ENCODE data around the gene CTXN1. TPM values are rescaled to one million over a fixed set of nuclear protein-coding genes. Genes with fewer than 3 reads are reported as not detected.
"Not testable (repeated sequence)": the region's sequence is repeated elsewhere in the genome, so short reads cannot be mapped to it uniquely, and the experiment has no call there.

The CTXN1 gene
- total RNA-seq, 2 experiments from 2014 or later, result 0.31 to 0.37 TPM

DNA sequence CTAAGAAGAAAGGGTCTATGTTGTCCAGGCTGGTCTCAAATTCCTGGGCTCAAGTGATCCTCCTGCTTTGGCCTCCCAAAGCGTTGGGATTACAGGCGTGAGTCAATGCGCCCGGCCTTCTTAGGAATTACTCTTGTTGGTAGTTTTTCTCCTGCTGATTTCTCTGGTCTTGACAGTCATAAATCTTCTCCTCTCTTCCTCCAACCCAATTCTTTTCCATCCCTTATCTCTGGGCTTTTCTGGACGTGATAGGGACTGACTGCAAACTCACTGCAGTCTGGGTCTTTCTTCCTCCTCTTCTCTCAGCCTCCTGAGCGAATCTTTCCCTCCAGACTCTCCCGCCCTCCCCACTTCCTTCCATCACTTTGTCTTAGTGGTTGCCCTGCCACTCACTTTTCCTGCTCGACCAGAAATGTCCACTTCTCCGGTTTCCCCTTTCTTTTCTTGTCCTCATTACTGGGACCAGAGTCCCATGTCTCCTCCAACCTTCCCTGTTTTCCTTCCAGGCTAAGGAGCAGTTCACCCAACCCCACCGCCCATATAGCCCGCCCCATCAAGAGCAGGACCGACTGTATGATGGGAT is 39.4 kb upstream of the CTXN1 start:
- Mint-ChIP-seq H3K27me3 (ENCODE audit: low read depth) (no peaks in the 10 kb centered on the region), H3K27ac (peak overlapping the region; percentile 16), H3K36me3 (ENCODE audit: low read depth) (peaks cover 31% of the 10 kb centered on the region), H3K4me1 (ENCODE audit: low read depth) (peaks cover 8% of the 10 kb centered on the region), H3K9me3 (ENCODE audit: insufficient read depth) (no peaks in the 10 kb centered on the region), H3K4me3 (no peak overlapping the region)
- DNase-seq (no peak), ATAC-seq (no peak)
- ChIA-PET CTCF (interaction anchor here (1.8 kb wide), 1 partner anchor 21 kb away, joined by 5 read pairs; the partner anchor contains the start of gene TIMM44), POLR2A (interaction anchor here (0.5 to 1.2 kb wide), 3 partner anchors 13 to 1853 kb away, joined by 4 read pairs; partner anchors contain the start of gene FBXL12)

DNA sequence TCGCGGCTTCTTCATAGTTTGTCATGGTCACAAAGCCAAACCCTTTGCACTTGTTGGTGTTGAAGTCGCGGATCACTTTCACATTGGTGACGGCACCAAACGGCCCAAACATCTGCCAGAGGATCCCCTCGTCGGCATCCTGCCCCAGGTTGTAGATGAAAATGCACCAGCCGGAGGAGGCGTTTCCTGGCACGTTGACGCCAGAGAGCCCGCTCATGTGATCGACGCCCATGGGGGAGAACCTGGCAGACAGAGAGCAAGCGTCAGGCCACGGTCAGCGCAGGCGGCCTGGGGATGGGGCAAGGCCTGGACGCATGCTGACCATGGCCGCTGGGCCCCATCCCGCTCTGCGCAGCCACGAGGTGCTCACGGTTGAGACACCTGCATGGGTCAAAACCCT is 37.6 kb upstream of the CTXN1 start:
- Mint-ChIP-seq H3K27ac (no peak overlapping the region), H3K27me3 (ENCODE audit: low read depth) (no peaks in the 10 kb centered on the region), H3K36me3 (ENCODE audit: low read depth) (peaks cover 34% of the 10 kb centered on the region), H3K4me1 (ENCODE audit: low read depth) (peaks cover 10% of the 10 kb centered on the region), H3K9me3 (ENCODE audit: insufficient read depth) (no peaks in the 10 kb centered on the region), H3K4me3 (no peak overlapping the region)
- no peak for ATAC-seq
- POLR2A ChIA-PET, result no interaction called here
- CTCF ChIA-PET, result no interaction called here
- no peak for DNase-seq

DNA sequence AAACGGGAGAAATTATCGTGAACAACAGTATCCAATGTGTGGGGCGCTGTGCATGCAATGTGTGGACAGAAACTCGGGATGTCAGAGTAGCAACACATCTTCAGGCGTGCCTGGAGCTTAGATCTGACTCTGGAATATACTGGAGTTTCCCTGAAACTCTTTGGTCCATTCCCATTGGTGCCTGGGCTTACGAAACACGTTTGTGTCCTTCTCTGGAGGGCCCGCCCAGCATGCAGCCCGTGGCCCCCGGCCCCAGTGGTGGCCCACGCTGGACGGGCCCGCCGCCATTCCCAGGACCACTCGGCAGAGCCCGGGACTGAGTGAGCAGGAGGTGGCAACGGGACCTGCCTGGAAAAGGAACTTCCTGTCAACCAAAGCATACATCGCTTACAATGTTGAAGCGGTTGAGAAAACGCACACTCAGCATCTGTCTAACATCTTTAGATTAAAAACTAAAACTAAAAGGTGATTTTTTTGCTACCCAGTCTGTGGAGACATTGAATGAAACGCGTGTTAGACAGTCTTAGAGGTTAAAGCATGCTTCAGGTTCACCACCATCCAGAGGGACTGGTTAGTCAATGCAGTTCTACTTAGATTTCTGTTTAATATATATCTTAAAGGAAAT is 36.8 kb upstream of the CTXN1 start:
- no peak overlapping the region for H3K27ac Mint-ChIP-seq

DNA sequence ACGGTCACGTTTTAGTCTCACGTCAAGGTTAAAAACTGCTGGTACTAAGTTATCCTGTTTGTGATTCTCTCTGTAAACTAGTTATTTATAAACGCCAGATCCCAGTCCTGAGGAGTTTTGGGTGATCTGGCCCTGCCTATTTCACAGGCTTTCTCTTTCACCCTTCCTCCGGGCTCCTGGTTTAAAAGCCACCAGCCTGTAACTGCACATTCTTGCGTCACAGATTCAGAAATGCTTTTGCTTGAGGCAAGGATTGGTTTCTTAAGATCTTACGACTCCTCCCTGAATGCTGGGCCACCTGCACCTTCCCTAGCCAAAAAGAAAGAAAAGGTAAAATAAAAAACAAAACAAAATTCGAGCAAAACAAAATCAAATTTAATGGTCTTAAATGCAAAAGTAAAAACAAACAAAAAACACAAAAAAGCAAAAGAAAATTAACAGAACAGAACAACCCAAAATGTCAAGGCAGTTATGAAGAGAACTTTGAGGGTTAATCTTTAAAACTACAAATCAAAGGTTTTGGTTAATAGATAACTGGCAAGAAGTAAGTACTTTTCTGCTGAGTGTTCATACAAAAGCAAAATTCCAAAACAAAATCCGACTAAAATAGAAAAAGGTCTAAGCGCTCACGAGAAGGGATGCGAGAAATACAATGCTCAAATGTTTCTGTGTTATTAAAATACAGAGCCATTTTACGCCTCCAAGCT is 36.1 kb upstream of the CTXN1 start:
- H3K27me3 Mint-ChIP-seq (ENCODE audit: low read depth), result no peaks in the 10 kb centered on the region
- no peaks in the 10 kb centered on the region for H3K9me3 Mint-ChIP-seq (ENCODE audit: insufficient read depth)
- H3K4me3 Mint-ChIP-seq, result no peak overlapping the region
- H3K36me3 Mint-ChIP-seq (ENCODE audit: low read depth), result peaks cover 28% of the 10 kb centered on the region
- peaks cover 10% of the 10 kb centered on the region for H3K4me1 Mint-ChIP-seq (ENCODE audit: low read depth)
- ChIA-PET POLR2A (no interaction called here), CTCF (interaction anchor here (0.8 kb wide), 1 partner anchor 18 kb away, joined by 3 read pairs; no protein-coding TSS in a partner anchor)
- no peak overlapping the region for H3K27ac Mint-ChIP-seq
- ATAC-seq, result no peak
- no peak for DNase-seq

More for the DNA sequence above, 36.8 kb upstream of the CTXN1 start:
- H3K4me3 Mint-ChIP-seq, result no peak overlapping the region
- no peaks in the 10 kb centered on the region for H3K9me3 Mint-ChIP-seq (ENCODE audit: insufficient read depth)
- H3K27me3 Mint-ChIP-seq (ENCODE audit: low read depth), result no peaks in the 10 kb centered on the region
- DNase-seq, result no peak
- ATAC-seq, result no peak
- CTCF ChIA-PET, result interaction anchor here (0.8 kb wide), 1 partner anchor 19 kb away, joined by 3 read pairs; no protein-coding TSS in a partner anchor
- H3K36me3 Mint-ChIP-seq (ENCODE audit: low read depth), result peaks cover 34% of the 10 kb centered on the region
- POLR2A ChIA-PET, result no interaction called here
- H3K4me1 Mint-ChIP-seq (ENCODE audit: low read depth), result peaks cover 10% of the 10 kb centered on the region

DNA sequence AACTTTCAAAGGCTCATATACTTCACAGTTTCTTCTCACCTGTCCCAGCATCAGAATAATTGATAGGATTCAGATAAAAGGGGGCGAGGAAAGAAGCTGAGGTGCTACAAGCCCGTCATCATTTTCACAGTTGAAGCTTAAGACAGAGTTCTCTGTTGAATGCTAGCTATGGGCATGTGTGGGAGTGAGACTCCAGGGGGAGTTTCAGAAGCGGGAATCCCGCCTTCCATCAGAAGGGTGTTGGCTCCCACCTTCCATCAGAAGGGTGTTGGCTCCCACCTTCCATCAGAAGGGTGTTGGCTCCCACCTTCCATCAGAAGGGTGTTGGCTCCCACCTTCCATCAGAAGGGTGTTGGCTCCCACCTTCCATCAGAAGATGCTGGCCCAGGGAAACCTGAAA is 35.1 kb upstream of the CTXN1 start:
- ATAC-seq; H3K9me3 Mint-ChIP-seq (ENCODE audit: insufficient read depth); H3K27me3 Mint-ChIP-seq (ENCODE audit: low read depth); H3K4me3 Mint-ChIP-seq; POLR2A ChIA-PET; H3K27ac Mint-ChIP-seq; DNase-seq; H3K4me1 Mint-ChIP-seq (ENCODE audit: low read depth): not testable (repeated sequence)
- peaks cover 23% of the 10 kb centered on the region for H3K36me3 Mint-ChIP-seq (ENCODE audit: low read depth)
- CTCF ChIA-PET, result interaction anchor here (0.7 to 1.7 kb wide), 4 partner anchors 10 to 290 kb away, joined by 3 to 7 read pairs (median 4); partner anchors contain the start of gene TIMM44

DNA sequence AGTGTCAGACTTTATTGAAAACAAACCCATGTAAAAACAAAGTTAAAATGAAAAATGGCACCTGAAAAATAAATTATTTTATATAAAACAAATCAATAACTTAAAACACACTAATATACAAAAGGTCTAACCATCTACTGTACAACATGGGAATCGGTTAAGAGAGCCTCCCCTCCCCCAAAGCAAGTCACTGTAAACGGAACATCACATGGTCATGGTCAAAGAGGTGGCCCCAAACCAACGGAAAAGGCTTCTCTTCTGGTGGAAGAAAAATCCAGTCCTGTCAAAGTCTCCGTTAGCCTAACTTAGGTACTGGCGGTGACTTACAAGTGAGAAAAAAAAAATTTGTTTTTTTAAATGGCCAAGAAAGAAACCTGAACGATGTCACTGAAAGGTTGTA is 33.3 kb upstream of the CTXN1 start:
- POLR2A ChIA-PET, result no interaction called here
- CTCF ChIA-PET, result interaction anchor here (2.1 kb wide), 1 partner anchor 15 kb away, joined by 13 read pairs; the partner anchor contains the start of gene TIMM44
- Mint-ChIP-seq H3K4me1 (ENCODE audit: low read depth) (peaks cover 2% of the 10 kb centered on the region), H3K27ac (no peak overlapping the region), H3K27me3 (ENCODE audit: low read depth) (no peaks in the 10 kb centered on the region), H3K36me3 (ENCODE audit: low read depth) (peaks cover 18% of the 10 kb centered on the region), H3K4me3 (no peak overlapping the region), H3K9me3 (ENCODE audit: insufficient read depth) (no peaks in the 10 kb centered on the region)
- no peak for DNase-seq
- no peak for ATAC-seq

DNA sequence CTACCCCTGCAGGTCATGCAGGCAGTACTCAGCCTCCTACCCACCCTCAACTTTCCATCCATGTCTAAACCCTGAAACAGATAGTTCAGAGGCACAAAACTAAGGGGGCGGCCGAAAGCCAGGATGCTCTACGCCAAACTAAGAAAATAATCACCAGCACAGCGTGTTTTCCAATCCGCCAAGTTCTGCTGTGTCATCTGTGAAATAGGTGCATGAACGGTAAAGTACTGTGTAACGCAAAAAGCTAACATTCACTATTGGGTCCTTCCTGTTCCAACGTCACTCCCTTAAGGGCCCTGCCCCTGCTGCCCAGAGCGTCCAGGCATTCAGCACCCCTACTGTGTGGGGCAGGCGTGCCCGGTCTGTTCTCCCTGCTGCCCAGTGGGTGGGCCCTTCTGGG is 29.8 kb upstream of the CTXN1 start:
- H3K4me1 Mint-ChIP-seq (ENCODE audit: low read depth), result peaks cover 2% of the 10 kb centered on the region
- CTCF ChIA-PET, result no interaction called here
- H3K27me3 Mint-ChIP-seq (ENCODE audit: low read depth), result no peaks in the 10 kb centered on the region
- POLR2A ChIA-PET, result no interaction called here
- H3K36me3 Mint-ChIP-seq (ENCODE audit: low read depth), result peaks cover 4% of the 10 kb centered on the region
- H3K4me3 Mint-ChIP-seq, result no peak overlapping the region
- H3K27ac Mint-ChIP-seq, result no peak overlapping the region
- DNase-seq (no peak), ATAC-seq (no peak)
- H3K9me3 Mint-ChIP-seq (ENCODE audit: insufficient read depth), result no peaks in the 10 kb centered on the region

DNA sequence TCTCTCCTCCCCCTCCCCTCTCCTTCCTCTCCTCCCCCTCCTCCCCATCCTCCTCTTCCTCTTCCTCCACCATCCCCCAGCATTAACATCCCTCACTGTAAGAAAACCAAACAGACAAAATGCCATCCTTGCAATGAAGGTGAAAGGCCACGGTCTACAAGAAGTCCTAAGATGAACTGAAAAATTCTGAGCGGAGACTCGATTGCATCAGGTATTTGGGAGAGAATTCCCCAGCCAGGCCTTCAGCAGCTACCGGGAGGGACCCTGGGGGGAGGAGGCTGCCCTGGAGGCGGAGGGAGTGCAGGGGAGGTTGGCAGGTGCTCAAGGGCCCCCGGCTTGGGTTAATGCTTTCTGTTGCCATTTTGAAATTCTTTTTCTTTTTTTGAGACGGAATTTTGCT is 27.6 kb upstream of the CTXN1 start:
- ATAC-seq (no peak), DNase-seq (no peak)
- no peaks in the 10 kb centered on the region for H3K27me3 Mint-ChIP-seq (ENCODE audit: low read depth)
- H3K27ac Mint-ChIP-seq, result no peak overlapping the region
- H3K4me1 Mint-ChIP-seq (ENCODE audit: low read depth), result no peaks in the 10 kb centered on the region
- no peaks in the 10 kb centered on the region for H3K36me3 Mint-ChIP-seq (ENCODE audit: low read depth)
- no peak overlapping the region for H3K4me3 Mint-ChIP-seq
- CTCF ChIA-PET, result interaction anchor here (3.1 kb wide), 1 partner anchor 9 kb away, joined by 17 read pairs; the partner anchor contains the start of gene TIMM44
- POLR2A ChIA-PET, result no interaction called here
- H3K9me3 Mint-ChIP-seq (ENCODE audit: insufficient read depth), result no peaks in the 10 kb centered on the region

DNA sequence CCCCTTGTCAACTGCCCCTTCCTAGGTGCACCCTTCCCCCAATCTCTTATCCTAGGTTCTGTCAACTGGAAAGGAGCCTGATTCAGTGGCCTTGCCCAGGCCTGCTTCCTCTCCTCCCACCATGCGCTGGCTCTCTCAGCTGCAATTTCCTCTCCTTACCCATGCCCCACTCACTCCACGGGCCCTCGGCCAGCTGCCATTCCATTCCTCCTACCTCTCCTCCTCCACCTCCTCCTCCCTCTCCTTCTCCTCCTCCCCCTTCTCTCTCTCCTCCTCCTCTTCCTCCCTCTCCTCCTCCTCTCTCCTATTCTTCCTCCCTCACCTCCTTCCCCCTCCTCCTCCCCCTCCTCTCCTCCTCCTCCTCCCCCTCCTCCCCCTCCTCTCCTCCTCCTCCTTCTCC is 27.1 kb upstream of the CTXN1 start:
- DNase-seq, result no peak
- H3K4me1 Mint-ChIP-seq (ENCODE audit: low read depth), result no peaks in the 10 kb centered on the region
- no peak overlapping the region for H3K4me3 Mint-ChIP-seq
- ATAC-seq, result no peak
- no peaks in the 10 kb centered on the region for H3K27me3 Mint-ChIP-seq (ENCODE audit: low read depth)
- CTCF ChIA-PET, result interaction anchor here (3.1 kb wide), 1 partner anchor 9 kb away, joined by 17 read pairs; the partner anchor contains the start of gene TIMM44
- POLR2A ChIA-PET, result no interaction called here
- no peaks in the 10 kb centered on the region for H3K9me3 Mint-ChIP-seq (ENCODE audit: insufficient read depth)
- H3K36me3 Mint-ChIP-seq (ENCODE audit: low read depth), result no peaks in the 10 kb centered on the region
- H3K27ac Mint-ChIP-seq, result no peak overlapping the region

DNA sequence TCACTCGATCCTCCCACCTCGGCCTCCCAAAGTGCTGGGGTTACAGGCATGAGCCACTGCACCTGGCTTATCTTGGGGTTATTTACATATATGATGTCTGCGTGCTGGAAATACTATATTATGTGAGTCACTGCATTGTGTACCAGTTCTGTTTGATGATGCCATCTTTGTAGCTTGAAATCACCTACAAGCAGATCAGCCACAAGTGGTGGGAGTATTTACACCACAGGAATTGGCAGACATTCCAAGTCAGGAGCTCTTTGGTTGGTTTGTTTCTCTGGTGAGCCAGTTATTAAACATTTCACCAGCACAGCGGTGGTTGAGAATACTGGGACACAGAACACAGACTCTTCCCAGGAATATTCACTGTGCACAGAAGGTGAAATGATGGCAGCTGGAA is 22.0 kb upstream of the CTXN1 start:
- Mint-ChIP-seq H3K36me3 (ENCODE audit: low read depth) (no peaks in the 10 kb centered on the region), H3K27me3 (ENCODE audit: low read depth) (no peaks in the 10 kb centered on the region), H3K9me3 (ENCODE audit: insufficient read depth) (no peaks in the 10 kb centered on the region), H3K27ac (no peak overlapping the region), H3K4me1 (ENCODE audit: low read depth) (peaks cover 14% of the 10 kb centered on the region), H3K4me3 (no peak overlapping the region)
- ATAC-seq, result no peak
- DNase-seq, result no peak
- ChIA-PET POLR2A (no interaction called here), CTCF (no interaction called here)

DNA sequence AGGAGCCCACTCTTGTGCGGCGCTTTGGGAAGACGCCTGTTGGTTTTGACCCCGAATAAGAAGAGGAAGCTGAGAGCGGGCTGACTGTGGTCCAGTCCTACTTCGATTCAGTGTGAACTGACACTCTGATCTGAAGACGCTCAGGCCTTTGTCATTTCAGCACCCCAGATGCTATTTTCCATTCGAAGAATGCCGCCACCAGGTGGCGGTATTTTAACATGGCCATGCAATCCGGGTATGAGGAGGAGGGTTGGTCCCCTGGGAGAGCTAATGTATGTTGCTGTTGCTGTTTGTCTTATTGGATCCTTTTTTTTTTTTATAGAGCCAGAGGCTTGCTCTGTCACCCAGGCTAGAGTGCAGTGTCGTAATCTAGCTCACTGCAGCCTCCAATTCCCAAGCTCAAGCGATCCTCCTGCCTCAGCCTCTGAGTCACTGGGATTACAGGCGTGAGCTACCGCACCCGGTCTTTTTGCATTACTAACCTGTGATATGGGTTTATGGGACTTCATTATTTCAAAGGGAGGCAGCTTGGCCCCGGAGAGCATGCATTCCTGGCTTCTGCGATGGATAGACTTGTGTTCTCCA is 18.3 kb upstream of the CTXN1 start:
- CTCF ChIA-PET, result interaction anchor here (0.7 to 3.0 kb wide), 38 partner anchors 9 to 646 kb away, joined by 3 to 50 read pairs (median 6); partner anchors contain the start of genes ARHGEF18, ELAVL1, MAP2K7 and SNAPC2
- POLR2A ChIA-PET, result interaction anchor here (0.5 to 1.9 kb wide), 10 partner anchors 13 to 412 kb away, joined by 3 to 17 read pairs (median 5); partner anchors contain the start of genes ELAVL1, MAP2K7 and SNAPC2
- Mint-ChIP-seq H3K36me3 (ENCODE audit: low read depth) (peaks cover 10% of the 10 kb centered on the region), H3K4me1 (ENCODE audit: low read depth) (peaks cover 36% of the 10 kb centered on the region), H3K4me3 (peak overlapping the region; percentile 91), H3K9me3 (ENCODE audit: insufficient read depth) (no peaks in the 10 kb centered on the region), H3K27ac (peak overlapping the region; percentile 97), H3K27me3 (ENCODE audit: low read depth) (no peaks in the 10 kb centered on the region)
- peak; percentile 49 for ATAC-seq
- peak; percentile 92 for DNase-seq

All from activated CD8-positive, alpha-beta T cell treated with anti-CD3 and anti-CD28 coated beads, Interleukin-2, amount 10 ng/mL, durations not matched to agents 7 days and 5 days (primary cell).